SU-DHL-6 (cell line): ENCODE measurements around the gene SERINC5.

ENCODE experiments used
- EZH2phosphoT487 ChIP-seq: fragments of 200-600 bp; sonication (generic), shearing (Covaris generic); conservative IDR thresholded peaks from 2 replicates; pipeline ENCODE4 v1.6.1; 2018; ENCODE audit warnings: mild to moderate bottlenecking, antibody characterized with exemption, low read length, moderate library complexity, mixed read lengths
- TF ChIP-seq, protein P1 (sequence below): fragments of 200-600 bp; sonication (generic); IDR thresholded peaks from one replicate; pipeline ENCODE4 v1.5.1; 2017; ENCODE audit warnings: antibody characterized with exemption, mild to moderate bottlenecking, low read length, moderate library complexity; ENCODE audit not compliant: insufficient read depth, poor library complexity, severe bottlenecking

DNA sequence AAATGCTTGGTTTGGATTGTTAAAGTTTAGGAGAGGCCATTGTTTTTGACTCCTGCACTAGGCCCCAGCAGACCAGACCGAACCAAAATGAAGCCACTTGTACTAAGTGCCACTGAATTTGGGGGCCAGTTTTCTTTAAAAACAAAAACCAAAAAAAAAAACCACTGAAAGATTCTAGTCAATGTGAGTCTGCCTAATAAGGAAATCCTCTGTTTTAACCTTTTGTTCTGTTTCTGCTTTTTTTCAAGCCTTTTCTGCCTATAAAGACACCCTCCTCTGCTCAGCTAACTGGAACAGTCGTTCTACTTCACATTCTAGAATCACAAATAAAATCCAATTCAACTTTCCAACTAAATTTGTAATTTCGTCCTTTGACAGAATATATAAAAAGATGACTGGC, 64.9 kb downstream of the SERINC5 start:
- TF ChIP-seq, protein P1, sequence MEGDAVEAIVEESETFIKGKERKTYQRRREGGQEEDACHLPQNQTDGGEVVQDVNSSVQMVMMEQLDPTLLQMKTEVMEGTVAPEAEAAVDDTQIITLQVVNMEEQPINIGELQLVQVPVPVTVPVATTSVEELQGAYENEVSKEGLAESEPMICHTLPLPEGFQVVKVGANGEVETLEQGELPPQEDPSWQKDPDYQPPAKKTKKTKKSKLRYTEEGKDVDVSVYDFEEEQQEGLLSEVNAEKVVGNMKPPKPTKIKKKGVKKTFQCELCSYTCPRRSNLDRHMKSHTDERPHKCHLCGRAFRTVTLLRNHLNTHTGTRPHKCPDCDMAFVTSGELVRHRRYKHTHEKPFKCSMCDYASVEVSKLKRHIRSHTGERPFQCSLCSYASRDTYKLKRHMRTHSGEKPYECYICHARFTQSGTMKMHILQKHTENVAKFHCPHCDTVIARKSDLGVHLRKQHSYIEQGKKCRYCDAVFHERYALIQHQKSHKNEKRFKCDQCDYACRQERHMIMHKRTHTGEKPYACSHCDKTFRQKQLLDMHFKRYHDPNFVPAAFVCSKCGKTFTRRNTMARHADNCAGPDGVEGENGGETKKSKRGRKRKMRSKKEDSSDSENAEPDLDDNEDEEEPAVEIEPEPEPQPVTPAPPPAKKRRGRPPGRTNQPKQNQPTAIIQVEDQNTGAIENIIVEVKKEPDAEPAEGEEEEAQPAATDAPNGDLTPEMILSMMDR = no peak
- TF ChIP-seq EZH2phosphoT487 = no peak
